Loucy (cell line): ENCODE data around the gene MRPL48.

Source experiments
- H2AFZ ChIP-seq: fragments of 200-600 bp; sonication (generic); 2 replicates; pipeline ENCODE4 v1.6.0; 2016; ENCODE audit warnings: antibody characterized with exemption, mild to moderate bottlenecking, low read length, moderate library complexity
- H3F3A ChIP-seq: fragments of 200-600 bp; 2 replicates; pipeline ENCODE4 v1.6.0; 2016; ENCODE audit warnings: antibody characterized with exemption, low read depth, mild to moderate bottlenecking
- H3K27me3 ChIP-seq: fragments of 200-600 bp; sonication (generic); 2 replicates; pipeline ENCODE4 v1.6.1; 2014; ENCODE audit warnings: low read length, mild to moderate bottlenecking; ENCODE audit not compliant: insufficient read depth, poor library complexity, severe bottlenecking
- H3K36me3 ChIP-seq: fragments of 200-600 bp; sonication (generic); 2 replicates; pipeline ENCODE4 v1.6.1; 2016; ENCODE audit warnings: low read length; ENCODE audit not compliant: insufficient read depth
- H3K4me1 ChIP-seq: fragments of 200-600 bp; sonication (generic); 2 replicates; pipeline ENCODE4 v1.5.1; 2014; ENCODE audit warnings: low read length, mild to moderate bottlenecking; ENCODE audit not compliant: insufficient read depth, poor library complexity, severe bottlenecking
- H3K4me2 ChIP-seq: fragments of 200-600 bp; sonication (generic); 2 replicates; pipeline ENCODE4 v1.6.0; 2014; ENCODE audit warnings: antibody characterized with exemption, low read length, low read depth, mild to moderate bottlenecking; ENCODE audit not compliant: poor library complexity, severe bottlenecking
- H3K4me3 ChIP-seq: fragments of 200-600 bp; sonication (generic); 2 replicates; pipeline ENCODE4 v1.5.1; 2014; ENCODE audit warnings: low read length, mild to moderate bottlenecking, mixed read lengths; ENCODE audit not compliant: poor library complexity, severe bottlenecking
- H3K79me2 ChIP-seq: fragments of 200-600 bp; sonication (generic); 2 replicates; pipeline ENCODE4 v1.6.1; 2014; ENCODE audit warnings: low read length; ENCODE audit not compliant: insufficient read depth
- H3K9ac ChIP-seq: fragments of 200-600 bp; sonication (generic); 2 replicates; pipeline ENCODE4 v1.6.0; 2014; ENCODE audit warnings: mild to moderate bottlenecking, low read depth, low read length, moderate library complexity; ENCODE audit not compliant: poor library complexity, severe bottlenecking
- H3K9me2 ChIP-seq: fragments of 200-600 bp; sonication (generic); replicated peaks from 2 replicates; pipeline ENCODE4 v1.6.1; 2016; ENCODE audit warnings: low read depth, low read length, mixed read lengths
- H3K9me3 ChIP-seq: fragments of 200-600 bp; sonication (generic); 2 replicates; pipeline ENCODE4 v1.6.1; 2014; ENCODE audit warnings: mild to moderate bottlenecking, antibody characterized with exemption, low read length, low read depth; ENCODE audit not compliant: insufficient read depth
- H4K20me1 ChIP-seq: fragments of 200-600 bp; sonication (generic); 2 replicates; pipeline ENCODE4 v1.6.0; 2014; ENCODE audit warnings: antibody characterized with exemption, low read length, mild to moderate bottlenecking; ENCODE audit not compliant: insufficient read depth, poor library complexity, severe bottlenecking
- CTCF ChIP-seq: fragments of 200-600 bp; sonication (generic); conservative IDR thresholded peaks from 2 replicates; pipeline ENCODE4 v1.5.1; 2014; ENCODE audit warnings: mild to moderate bottlenecking, antibody characterized with exemption, low read length
- EZH2phosphoT487 ChIP-seq: fragments of 200-600 bp; IDR thresholded peaks from 2 replicates; pipeline ENCODE4 v1.6.1; 2018; ENCODE audit warnings: antibody characterized with exemption, mild to moderate bottlenecking, moderate library complexity, borderline replicate concordance

Gene MRPL48

GRCh38 chr11:73893041-73893440, 105.4 kb downstream of the MRPL48 start:
- no peaks in the 10 kb centered on the region for H3F3A ChIP-seq
- H3K9me3 ChIP-seq = no peaks in the 10 kb centered on the region
- TF ChIP-seq EZH2phosphoT487 = no peak
- no peak for TF ChIP-seq CTCF
- peaks cover 9% of the 10 kb centered on the region; the same call in 1 of the 2 replicates for H3K36me3 ChIP-seq
- H3K4me2 ChIP-seq = no peak overlapping the region
- H3K9ac ChIP-seq = no peak overlapping the region
- H4K20me1 ChIP-seq = no peaks in the 10 kb centered on the region
- no peaks in the 10 kb centered on the region for H3K9me2 ChIP-seq
- no peaks in the 10 kb centered on the region for H3K79me2 ChIP-seq
- H3K4me1 ChIP-seq = no peaks in the 10 kb centered on the region
- H3K27me3 ChIP-seq = no peaks in the 10 kb centered on the region
- no peak overlapping the region for H3K4me3 ChIP-seq
- H2AFZ ChIP-seq = no peak overlapping the region

GRCh38 chr11:73894725-73895335, 107.2 kb downstream of the MRPL48 start:
- no peak overlapping the region for H2AFZ ChIP-seq
- H3K27me3 ChIP-seq = no peaks in the 10 kb centered on the region
- no peaks in the 10 kb centered on the region for H4K20me1 ChIP-seq
- no peaks in the 10 kb centered on the region for H3F3A ChIP-seq
- TF ChIP-seq CTCF (no peak), EZH2phosphoT487 (no peak)
- H3K36me3 ChIP-seq = peaks cover 13% of the 10 kb centered on the region; the same call in 1 of the 2 replicates
- no peak overlapping the region for H3K4me3 ChIP-seq
- H3K4me2 ChIP-seq = no peak overlapping the region
- no peaks in the 10 kb centered on the region for H3K79me2 ChIP-seq
- H3K9me2 ChIP-seq = no peaks in the 10 kb centered on the region
- H3K9me3 ChIP-seq = no peaks in the 10 kb centered on the region
- no peak overlapping the region for H3K9ac ChIP-seq
- no peaks in the 10 kb centered on the region for H3K4me1 ChIP-seq

GRCh38 chr11:73902303-73902702, 114.6 kb downstream of the MRPL48 start:
- no peak overlapping the region for H3K4me2 ChIP-seq
- H3F3A ChIP-seq = no peaks in the 10 kb centered on the region
- H3K9me3 ChIP-seq = no peaks in the 10 kb centered on the region
- H3K4me3 ChIP-seq = no peak overlapping the region
- H3K9ac ChIP-seq = no peak overlapping the region
- H3K4me1 ChIP-seq = no peaks in the 10 kb centered on the region
- H2AFZ ChIP-seq = no peak overlapping the region
- no peak for TF ChIP-seq EZH2phosphoT487
- TF ChIP-seq CTCF = no peak
- H3K9me2 ChIP-seq = no peaks in the 10 kb centered on the region
- no peaks in the 10 kb centered on the region for H3K79me2 ChIP-seq
- no peaks in the 10 kb centered on the region for H3K27me3 ChIP-seq
- no peaks in the 10 kb centered on the region for H4K20me1 ChIP-seq
- H3K36me3 ChIP-seq = peaks cover 14% of the 10 kb centered on the region; the same call in 1 of the 2 replicates
